Measurements from ENCODE around the gene ASB10.

ASB10 gene

DNA sequence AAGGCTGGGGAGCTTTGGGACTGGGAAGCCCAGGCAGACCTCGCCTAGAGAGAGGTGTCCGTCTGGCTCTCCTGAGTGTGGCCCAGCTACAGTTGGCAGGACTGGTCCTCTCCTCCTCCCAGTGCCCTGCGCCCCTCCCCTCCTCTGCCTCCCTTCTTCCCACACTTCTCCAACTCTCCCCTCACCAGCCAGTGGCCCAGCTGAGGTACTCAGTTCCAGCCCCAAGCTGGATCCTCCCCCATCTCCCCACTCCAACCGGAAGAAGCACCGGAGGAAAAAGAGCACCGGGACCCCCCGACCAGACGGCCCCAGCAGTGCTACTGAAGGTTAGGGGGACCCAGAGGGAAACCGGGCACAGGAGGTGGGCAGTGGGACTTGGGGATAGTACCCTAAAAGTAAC lies 47.3 kb downstream of the ASB10 start:
- Histone ChIP-seq H2AFZ (ENCODE audit: low read depth, low read length) (no peak overlapping the region), H3K9me3 (ENCODE audit: insufficient read depth, low read length, severe bottlenecking) (no peaks in the 10 kb centered on the region), H3K4me1 (ENCODE audit: insufficient read depth, low read length) (no peaks in the 10 kb centered on the region), H3K4me3 (ENCODE audit: low read depth in 1 of 2, low read length in 2 of 2) (no peak overlapping the region), H3K9ac (ENCODE audit: low read depth, low read length) (no peak overlapping the region), H3K27me3 (ENCODE audit: insufficient read depth, low read length, poor library complexity) (no peaks in the 10 kb centered on the region), H3K27ac (ENCODE audit: low read length) (no peak overlapping the region), H4K20me1 (ENCODE audit: insufficient read depth, low read length) (peaks cover 4% of the 10 kb centered on the region; the same call in 1 of the 2 replicates), H3K36me3 (ENCODE audit: insufficient read depth, low read length) (peaks cover 37% of the 10 kb centered on the region), H3K79me2 (ENCODE audit: insufficient read depth, low read length) (no peaks in the 10 kb centered on the region), H3K4me2 (ENCODE audit: insufficient read depth, low read length) (no peak overlapping the region)
- ATAC-seq (ENCODE audit: insufficient read depth, low read depth) (no peak), DNase-seq (no peak)
- TF ChIP-seq, protein P1, sequence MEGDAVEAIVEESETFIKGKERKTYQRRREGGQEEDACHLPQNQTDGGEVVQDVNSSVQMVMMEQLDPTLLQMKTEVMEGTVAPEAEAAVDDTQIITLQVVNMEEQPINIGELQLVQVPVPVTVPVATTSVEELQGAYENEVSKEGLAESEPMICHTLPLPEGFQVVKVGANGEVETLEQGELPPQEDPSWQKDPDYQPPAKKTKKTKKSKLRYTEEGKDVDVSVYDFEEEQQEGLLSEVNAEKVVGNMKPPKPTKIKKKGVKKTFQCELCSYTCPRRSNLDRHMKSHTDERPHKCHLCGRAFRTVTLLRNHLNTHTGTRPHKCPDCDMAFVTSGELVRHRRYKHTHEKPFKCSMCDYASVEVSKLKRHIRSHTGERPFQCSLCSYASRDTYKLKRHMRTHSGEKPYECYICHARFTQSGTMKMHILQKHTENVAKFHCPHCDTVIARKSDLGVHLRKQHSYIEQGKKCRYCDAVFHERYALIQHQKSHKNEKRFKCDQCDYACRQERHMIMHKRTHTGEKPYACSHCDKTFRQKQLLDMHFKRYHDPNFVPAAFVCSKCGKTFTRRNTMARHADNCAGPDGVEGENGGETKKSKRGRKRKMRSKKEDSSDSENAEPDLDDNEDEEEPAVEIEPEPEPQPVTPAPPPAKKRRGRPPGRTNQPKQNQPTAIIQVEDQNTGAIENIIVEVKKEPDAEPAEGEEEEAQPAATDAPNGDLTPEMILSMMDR (IDR thresholded peaks at IDR 0.05; ENCODE audit: borderline replicate concordance, extremely low read depth, low read length, poor library complexity, severe bottlenecking) = no peak
- TF ChIP-seq EZH2 (IDR thresholded peaks at IDR 0.05; ENCODE audit: borderline replicate concordance, low read depth, low read length, severe bottlenecking) = no peak

DNA sequence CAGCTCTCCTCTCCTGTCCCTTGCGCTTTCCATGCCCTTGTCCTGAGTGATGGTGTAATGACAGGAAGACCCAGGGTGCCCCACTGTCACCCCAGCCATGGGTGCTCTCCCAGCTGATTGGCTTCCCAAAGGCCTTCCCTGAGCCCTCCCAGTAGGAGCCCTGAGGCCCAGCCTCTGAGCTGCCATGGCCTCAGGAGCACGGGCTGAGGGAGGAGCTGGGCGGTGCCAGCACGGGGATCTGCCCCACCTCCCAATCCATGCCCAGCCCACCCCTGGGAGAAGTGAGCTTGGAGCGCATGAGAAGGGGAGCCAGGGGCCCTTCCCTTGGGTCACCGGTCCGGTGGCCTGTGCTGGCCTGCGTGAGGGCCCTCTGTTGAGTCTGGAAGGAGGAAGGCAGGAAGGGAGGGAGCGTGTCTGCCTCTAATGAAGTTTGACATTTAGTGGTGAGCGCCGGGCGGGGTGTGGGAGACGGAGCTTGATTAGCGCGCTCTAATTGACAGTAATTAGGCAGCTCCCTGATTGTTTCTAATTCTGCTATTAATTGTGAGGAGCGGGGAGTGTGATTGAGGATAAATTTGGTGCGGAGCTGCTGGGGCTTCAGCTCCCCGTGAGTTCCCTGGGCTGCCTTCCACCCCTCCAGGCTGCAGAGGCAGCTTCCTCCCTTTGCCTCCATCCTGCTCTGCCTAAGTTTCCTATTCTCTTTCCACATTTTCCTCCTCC lies 47.8 kb downstream of the ASB10 start:
- Histone ChIP-seq H3K4me3 (ENCODE audit: low read depth in 1 of 2, low read length in 2 of 2) (no peak overlapping the region), H3K27ac (ENCODE audit: low read length) (no peak overlapping the region), H2AFZ (ENCODE audit: low read depth, low read length) (no peak overlapping the region), H3K9me3 (ENCODE audit: insufficient read depth, low read length, severe bottlenecking) (no peaks in the 10 kb centered on the region), H3K4me1 (ENCODE audit: insufficient read depth, low read length) (no peaks in the 10 kb centered on the region), H4K20me1 (ENCODE audit: insufficient read depth, low read length) (peaks cover 4% of the 10 kb centered on the region; the same call in 1 of the 2 replicates), H3K27me3 (ENCODE audit: insufficient read depth, low read length, poor library complexity) (no peaks in the 10 kb centered on the region), H3K36me3 (ENCODE audit: insufficient read depth, low read length) (peaks cover 43% of the 10 kb centered on the region), H3K79me2 (ENCODE audit: insufficient read depth, low read length) (no peaks in the 10 kb centered on the region), H3K9ac (ENCODE audit: low read depth, low read length) (no peak overlapping the region), H3K4me2 (ENCODE audit: insufficient read depth, low read length) (no peak overlapping the region)
- TF ChIP-seq, protein P1 (IDR thresholded peaks at IDR 0.05; ENCODE audit: borderline replicate concordance, extremely low read depth, low read length, poor library complexity, severe bottlenecking) = no peak
- no peak for TF ChIP-seq EZH2 (IDR thresholded peaks at IDR 0.05; ENCODE audit: borderline replicate concordance, low read depth, low read length, severe bottlenecking)
- ATAC-seq (ENCODE audit: insufficient read depth, low read depth) (no peak), DNase-seq (no peak)

DNA sequence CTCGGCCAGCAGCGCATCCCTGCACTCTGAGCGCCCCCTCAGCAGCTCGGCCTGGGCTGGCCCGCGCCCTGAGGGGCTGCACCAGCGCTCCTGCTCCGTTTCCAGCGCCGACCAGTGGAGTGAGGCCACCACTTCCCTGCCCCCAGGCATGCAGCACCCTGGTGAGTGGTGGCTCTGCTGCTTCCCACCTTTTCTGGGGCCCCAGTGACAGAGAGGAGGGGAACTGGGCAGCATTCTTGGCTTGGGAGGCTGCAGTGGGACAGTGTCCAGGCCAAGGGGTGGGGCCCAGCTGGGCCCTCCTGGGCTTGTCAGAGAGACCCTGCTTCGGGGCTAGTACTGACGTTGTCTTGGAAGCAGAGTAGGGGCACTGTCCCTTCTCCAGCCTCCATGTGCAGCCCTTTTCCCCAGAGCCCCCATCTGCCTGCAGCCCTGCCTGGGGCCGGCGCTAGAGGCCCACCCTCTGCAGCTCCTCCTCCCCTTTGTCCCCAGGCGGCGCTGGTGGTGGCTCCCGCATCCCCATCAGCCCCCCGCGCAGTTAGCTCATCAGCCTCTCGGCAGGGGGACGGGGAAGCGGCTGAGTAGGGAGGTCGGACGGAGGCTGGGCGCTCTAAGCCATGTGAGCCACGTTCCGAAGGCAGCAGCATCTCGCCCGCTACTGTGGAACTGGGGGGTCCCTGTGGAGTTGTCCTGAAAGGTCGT lies 48.7 kb downstream of the ASB10 start:
- H3K4me3 ChIP-seq (ENCODE audit: low read depth in 1 of 2, low read length in 2 of 2) = no peak overlapping the region
- H3K4me1 ChIP-seq (ENCODE audit: insufficient read depth, low read length) = no peaks in the 10 kb centered on the region
- H3K4me2 ChIP-seq (ENCODE audit: insufficient read depth, low read length) = no peak overlapping the region
- H3K9ac ChIP-seq (ENCODE audit: low read depth, low read length) = no peak overlapping the region
- H3K27ac ChIP-seq (ENCODE audit: low read length) = no peak overlapping the region
- no peaks in the 10 kb centered on the region for H3K79me2 ChIP-seq (ENCODE audit: insufficient read depth, low read length)
- H4K20me1 ChIP-seq (ENCODE audit: insufficient read depth, low read length) = peaks cover 4% of the 10 kb centered on the region; the same call in 1 of the 2 replicates
- no peak for TF ChIP-seq EZH2 (IDR thresholded peaks at IDR 0.05; ENCODE audit: borderline replicate concordance, low read depth, low read length, severe bottlenecking)
- TF ChIP-seq, protein P1 (IDR thresholded peaks at IDR 0.05; ENCODE audit: borderline replicate concordance, extremely low read depth, low read length, poor library complexity, severe bottlenecking) = no peak
- H2AFZ ChIP-seq (ENCODE audit: low read depth, low read length) = no peak overlapping the region
- no peaks in the 10 kb centered on the region for H3K27me3 ChIP-seq (ENCODE audit: insufficient read depth, low read length, poor library complexity)
- peaks cover 41% of the 10 kb centered on the region for H3K36me3 ChIP-seq (ENCODE audit: insufficient read depth, low read length)
- no peak for DNase-seq
- ATAC-seq (ENCODE audit: insufficient read depth, low read depth) = no peak
- no peaks in the 10 kb centered on the region for H3K9me3 ChIP-seq (ENCODE audit: insufficient read depth, low read length, severe bottlenecking)

Measured in DND-41 (cell line).